IPS DF 19.7 (cell line): Measurements from ENCODE around the gene ZNF534.
A peak's percentile ranks its signal among the peaks of the same experiment; 100 is the strongest.
"Not testable (repeated sequence)": the region's sequence is repeated elsewhere in the genome, so short reads cannot be mapped to it uniquely, and the experiment has no call there.

Source experiments
- DNase-seq: peaks from one replicate; pipeline ENCODE4 v3.0.0-alpha.2; 2013; ENCODE audit warnings: low read depth, low spot score

ZNF534 gene

DNA sequence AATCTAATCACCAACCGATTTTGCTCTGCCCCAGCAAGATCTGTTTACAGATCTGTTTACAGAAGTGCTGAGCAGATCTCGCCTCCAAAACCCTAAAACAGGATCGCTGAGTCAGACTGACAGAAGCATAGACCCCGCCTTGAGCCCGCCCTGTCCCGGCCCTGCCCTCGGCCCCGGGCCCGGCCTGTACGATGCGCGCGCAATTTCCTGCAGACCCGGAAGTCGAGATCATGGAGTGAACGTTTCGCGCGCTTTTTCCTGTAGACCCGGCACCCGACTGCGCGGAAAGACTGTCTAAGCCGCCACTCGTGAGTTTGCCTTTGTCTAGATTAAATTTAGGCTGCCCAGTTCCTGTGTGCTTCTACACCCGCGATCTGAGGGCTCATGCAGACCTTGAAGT, at the start of gene ZNF534:
ZNF534 (plus strand) TSS at position 212 of the 400 bp plus-strand sequence. CDS start 2,327 bp downstream, outside the sequence.
- no peak for DNase-seq

DNA sequence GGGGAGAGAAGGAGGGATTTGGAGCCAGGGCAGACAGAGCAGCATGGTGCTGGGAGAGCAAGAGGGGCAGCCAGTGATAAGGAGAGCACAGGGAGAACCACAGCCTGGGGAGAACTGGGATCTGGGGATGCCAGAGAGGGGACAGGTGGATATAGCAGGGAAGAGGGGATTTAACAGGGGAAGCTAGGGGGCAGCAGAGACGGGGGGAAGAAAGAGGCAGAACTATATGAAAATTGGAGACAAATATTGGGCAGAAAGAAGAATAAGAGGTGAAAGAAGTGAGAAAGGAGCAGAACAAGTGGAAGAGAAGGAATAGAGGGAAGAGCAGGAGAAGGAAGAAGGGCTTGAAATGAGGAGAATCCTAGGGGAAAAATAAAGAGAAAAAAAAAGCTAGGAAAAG, 37.8 kb upstream of the ZNF534 start:
- DNase-seq: no peak

DNA sequence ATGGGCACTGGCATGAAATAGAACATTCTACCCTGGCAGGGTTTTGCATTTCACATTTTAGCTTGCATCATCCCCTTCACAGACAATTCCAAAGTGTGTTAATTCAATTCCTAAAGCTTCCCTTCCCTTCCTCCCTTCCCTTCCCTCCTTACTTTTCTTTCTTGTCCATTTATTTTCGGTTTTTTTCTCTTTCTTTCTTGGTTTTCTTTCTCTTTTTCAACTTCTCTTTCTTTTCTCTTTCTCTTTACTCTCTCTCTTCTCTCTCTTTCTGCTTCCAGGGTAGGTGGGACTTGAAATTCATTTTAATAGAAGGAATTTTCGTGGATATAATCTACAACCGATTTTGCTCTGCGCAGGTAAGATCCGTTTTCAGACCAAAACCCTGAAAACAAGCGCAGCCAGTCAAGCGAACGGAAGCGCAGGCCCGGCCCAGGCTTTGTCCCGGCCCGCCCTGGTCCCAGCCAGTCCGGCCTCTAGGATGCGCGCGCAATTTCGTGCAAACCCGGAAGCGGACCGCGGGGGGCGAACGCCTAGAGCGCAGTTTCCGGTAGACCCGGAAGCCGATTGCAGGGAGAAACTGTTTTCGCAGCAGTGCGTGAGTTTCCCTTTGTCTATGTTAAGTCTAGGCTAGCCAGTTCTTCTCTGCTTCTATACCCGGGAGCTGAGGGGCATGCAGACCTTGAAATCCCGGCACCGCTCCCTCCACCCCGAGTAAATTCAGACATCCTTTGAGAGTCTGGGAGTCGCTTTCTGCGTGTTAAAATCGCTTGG, 31.5 kb upstream of the ZNF534 start, which contains the start of gene ZNF528:
ZNF528 (plus strand) TSS at position 540 of the 771 bp plus-strand sequence. CDS start 4,165 bp downstream, outside the sequence.
- DNase-seq: peak; percentile 48

DNA sequence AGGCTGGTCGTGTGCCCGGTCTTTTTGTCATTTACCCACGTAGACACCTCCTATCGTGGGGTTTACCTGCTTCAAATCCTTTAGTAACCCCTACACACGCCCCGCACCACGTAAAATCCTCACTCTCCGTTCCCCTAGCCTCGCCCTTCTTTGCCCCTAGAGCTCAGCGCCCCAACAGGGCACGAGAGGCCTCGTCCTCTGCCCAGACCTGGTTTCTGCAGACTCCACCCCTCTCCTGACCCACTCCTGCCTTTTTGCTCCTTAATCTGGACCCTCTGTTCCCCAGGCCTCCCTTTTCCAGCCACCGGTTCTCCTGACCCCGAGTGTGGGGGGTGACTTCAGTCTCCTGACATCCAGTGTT, 30.9 kb upstream of the ZNF534 start:
- no peak for DNase-seq

DNA sequence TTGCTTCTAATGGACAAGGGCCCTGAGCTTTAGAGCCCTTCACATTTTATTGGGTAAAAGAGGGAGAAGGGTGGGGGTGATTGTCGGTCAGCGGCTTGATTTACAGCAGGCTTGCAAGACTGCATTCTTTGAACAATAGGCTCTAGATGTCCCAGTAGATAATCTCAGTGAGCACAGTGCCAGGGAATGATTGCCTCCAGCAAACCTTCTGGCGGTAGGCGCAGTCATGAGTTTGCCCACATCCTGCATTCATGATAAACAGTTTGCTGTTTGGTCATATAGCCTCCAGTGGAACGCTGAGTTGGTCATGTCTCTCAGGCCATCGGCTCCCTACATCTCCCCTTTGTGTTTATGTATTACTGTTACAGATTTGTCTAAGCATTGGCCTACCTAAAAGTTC, 18.7 kb upstream of the ZNF534 start:
- no peak for DNase-seq

DNA sequence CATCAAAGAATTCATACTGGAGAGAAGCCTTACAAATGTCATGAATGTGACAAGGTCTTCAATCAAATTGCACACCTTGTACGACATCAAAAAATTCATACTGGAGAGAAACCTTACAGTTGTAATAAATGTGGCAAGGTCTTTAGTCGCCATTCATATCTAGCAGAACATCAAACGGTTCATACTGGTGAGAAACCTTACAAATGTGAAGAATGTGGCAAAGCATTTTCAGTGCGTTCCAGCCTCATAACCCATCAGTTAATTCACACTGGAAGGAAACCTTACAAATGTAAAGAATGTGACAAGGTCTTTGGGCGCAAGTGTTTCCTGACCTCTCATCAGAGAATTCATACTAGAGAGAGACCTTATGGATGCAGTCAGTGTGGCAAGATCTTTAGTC, 13.2 kb upstream of the ZNF534 start:
- DNase-seq: no peak

DNA sequence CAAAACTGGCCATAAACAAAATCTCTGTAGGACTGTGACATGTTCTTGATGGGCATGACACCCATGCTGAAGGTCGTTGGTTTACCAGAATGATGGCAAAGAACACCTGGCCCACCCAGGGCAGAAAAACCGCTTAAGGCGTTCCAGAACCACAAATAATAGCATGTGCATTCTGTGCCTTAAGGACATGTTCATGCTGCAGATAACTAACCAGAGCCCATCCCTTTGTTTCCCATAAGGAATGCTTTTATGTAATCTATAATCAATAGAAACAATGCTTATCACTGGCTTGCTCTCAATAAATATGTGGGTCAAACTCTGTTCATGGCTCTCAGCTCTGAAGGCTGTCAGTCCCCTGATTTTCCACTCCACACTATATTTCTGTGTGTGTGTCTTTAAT, 13.2 kb downstream of the ZNF534 start:
- no peak for DNase-seq

DNA sequence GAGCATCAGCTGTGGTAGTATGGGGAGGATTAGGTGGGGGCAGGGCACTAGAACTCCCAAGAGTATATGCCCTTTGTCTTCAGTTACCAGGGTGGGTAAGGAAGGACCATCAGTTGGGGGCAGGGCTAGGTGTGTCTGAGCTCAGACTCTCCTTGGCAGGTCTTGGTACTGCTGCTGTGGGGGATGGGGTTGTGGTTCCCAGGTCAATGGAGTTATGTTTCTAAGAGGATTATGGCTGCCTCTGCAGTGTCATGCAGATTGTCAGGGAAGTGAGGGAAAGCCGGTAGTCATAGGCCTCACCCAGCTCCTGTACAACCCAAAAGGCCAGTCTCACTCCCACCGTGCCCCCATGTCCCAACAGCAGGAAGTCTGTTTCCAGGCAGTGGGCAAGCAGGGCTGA, 15.6 kb downstream of the ZNF534 start:
- DNase-seq: no peak

DNA sequence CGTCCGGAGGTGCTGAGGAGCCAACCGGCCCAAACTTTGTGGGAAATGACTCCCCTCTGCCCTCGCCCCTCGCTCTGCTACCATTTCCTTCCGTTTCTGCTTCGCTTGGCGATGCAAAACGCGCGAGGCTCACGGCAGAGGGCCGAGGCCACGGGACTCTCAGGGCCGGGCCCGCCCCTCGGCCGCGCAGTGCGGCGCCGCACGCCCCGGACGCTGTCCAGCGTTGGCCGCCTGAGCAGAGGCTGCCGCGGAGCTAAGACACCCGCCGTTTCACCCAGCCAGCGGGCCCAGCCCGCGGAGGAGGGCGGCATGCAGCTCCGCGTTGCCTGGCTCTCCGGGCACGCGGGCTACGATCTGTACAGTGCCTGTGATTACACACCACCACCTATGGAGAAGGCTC, 22.3 kb downstream of the ZNF534 start:
- DNase-seq: no peak

DNA sequence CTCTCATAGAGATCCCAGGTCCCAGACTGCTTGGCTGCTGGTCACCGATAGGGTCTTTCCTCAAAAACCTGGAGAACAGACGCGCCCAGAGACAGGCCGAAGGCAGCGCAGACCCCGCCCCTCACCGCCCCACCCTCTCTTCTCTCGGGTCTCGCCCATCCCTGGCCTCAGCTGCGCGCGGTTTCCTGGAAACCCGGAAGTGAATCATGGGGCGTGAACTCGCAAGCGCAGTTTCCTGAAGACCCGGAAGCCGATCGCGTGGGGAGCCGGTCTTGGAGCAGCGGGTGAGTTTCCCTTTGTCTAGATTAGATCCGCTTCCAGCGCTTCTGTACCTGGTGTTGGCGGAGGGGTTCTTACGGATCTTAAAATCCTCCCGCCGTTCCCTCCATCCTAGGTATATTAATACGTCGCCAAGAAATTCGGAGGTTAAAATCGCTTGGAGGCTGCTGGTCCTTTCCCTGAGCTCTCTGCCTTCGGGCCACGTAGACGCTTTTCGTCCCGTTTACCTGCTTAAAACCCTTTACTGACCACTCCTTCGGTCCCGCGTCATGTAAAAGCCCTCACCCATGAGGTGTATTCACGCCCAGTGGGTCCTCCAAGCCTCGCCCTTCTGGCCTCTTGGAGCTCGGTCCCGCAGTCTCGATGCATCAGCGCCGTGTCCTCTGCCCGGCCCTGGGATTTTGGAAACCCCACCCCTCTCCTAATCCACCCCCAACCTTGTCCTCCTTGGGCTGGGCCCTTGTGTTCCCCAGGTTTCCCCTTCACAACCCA, 24.6 kb downstream of the ZNF534 start, which contains the start of gene ZNF578:
ZNF578 (plus strand) TSS at position 230 of the 771 bp plus-strand sequence. CDS start 48,293 bp downstream, outside the sequence.
- no peak for DNase-seq

DNA sequence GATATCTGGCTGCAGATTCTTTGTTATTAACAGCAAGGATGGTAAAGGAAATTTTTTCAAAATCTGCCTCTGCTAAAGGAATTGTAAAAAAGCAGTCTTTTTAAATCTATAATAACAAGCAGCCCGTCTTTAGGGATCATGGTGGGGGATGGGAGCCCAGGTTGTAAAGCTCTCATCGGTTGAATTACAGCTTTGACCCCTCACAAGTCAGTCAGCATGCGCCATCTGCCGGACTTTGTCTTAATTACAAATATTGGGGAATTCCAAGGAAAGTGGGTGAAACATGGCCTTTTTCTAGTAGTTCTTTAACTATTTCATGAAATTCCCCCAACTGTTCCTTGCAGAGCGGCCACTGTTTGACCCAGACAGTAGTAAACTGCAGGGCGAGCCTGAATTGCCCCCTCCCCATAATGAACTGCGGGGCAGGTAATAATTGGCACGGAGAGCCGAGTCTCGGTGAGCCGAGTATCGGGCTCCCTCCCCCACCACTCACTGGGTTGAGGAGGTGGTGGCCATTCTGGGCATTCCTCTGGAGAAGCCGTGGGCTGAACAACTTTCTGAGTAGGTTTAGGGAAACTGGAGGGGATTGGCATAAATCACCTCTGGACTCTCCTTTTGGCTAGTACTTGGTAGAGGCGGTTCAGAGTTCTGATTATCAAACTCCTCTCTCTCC, 36.0 kb downstream of the ZNF534 start:
- peak; percentile 42 for DNase-seq

DNA sequence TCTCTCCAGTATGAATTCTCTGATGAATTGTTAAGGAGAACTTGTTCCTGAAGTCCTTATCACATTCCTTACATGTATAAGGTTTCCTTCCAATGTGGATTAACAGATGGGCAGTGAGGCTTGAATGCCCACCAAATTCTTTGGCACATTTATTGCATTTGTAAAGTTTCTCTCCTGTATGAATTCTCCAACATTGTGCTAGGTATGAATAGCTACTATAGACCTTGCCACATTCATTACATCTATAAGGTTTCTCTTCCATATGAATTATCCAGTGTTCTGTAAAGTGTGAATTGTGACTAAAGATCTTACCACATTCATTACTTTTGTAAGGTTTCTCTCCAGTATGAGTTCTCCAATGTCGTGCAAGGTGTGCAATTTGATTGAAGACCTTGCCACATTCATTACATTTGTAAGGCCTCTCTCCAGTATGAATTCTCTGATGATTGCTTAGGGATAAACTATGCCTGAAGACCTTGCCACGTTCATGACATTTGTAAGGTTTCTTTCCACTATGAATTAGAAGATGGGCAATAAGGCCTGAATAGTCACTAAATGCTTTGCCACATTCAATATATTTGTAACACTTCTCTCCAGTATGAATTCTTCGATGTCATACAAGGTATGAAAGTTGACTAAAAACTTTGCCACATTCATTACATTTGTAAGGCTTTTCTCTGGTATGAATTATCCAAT, 44.9 kb downstream of the ZNF534 start:
- no peak for DNase-seq

DNA sequence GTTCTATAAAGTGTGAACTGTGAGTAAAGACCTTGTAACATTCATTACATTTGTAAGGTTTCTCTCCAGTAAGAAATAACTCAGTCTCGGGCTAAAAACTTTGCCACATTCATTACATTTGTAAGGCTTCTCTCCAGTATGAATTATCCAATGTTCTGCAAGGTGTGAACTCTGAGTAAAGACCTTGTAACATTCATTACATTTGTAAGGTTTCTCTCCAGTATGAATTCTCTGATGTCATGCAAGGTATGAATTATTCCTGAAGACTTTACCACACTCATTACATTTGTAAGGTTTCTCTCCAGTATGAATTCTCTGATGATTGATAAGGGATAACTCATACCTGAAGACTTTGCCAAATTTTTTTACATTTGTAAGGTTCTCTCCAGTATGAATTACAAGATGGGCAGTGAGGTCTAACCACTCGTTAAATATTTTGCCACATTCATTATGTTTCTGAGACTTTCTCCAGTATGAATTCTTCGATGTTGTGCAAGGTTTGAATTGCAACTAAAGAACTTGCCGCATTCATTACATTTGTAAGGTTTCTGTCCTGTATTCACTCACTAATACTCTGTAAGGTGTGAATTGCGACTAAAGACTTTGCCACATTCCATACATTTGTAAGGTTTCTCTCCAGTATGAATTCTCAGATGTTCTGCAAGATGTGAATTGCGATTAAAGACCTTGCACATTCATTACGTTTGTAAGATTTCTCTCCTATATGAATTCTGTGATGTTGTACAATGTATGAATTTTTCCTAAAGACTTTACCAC, 45.6 kb downstream of the ZNF534 start:
- DNase-seq: no peak

DNA sequence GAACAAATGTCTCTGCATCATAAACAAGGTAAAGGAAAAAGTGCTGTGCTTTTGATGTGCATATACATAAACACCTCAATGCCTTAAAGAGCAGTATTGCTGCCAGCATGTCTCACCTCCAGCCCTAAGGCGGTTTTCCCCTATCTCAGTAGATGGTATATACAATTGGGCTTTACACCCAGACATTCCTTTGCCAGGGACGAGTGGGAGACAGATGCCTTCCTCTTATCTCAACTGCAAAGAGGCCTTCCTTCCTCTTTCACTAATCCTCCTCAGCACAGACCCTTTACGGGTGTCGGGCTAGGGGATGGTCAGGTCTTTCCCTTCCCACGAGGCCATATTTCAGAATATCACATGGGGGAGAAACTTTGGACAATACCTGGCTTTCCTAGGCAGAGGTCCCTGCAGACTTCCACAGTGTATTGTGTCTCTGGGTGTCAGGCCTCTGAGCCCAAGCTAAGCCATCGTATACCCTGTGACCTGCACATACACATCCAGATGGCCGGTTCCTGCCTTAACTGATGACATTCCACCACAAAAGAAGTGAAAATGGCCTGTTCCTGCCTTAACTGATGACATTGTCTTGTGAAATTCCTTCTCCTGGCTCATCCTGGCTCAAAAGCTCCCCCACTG, 55.3 kb downstream of the ZNF534 start:
- not testable (repeated sequence) for DNase-seq

DNA sequence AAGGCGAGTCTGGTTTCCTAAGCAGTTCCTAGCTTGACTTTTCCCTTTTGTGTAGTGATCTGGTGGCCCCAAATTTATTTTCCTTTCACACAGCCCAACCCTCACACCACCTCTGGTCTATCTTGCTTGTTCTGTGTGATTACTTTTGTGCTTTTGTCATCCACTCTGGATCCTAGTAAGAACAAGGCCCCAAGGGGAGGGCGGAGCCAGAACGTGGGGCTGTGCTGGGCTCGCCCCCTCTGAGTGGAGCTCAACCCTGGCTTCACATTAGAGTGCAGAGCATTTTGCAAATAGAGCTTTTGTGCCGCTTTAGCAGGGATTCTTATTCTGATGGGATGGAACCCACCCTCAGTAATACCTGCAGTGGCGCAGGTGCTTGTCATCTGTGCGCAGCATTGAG, 56.1 kb downstream of the ZNF534 start:
- DNase-seq: not testable (repeated sequence)

DNA sequence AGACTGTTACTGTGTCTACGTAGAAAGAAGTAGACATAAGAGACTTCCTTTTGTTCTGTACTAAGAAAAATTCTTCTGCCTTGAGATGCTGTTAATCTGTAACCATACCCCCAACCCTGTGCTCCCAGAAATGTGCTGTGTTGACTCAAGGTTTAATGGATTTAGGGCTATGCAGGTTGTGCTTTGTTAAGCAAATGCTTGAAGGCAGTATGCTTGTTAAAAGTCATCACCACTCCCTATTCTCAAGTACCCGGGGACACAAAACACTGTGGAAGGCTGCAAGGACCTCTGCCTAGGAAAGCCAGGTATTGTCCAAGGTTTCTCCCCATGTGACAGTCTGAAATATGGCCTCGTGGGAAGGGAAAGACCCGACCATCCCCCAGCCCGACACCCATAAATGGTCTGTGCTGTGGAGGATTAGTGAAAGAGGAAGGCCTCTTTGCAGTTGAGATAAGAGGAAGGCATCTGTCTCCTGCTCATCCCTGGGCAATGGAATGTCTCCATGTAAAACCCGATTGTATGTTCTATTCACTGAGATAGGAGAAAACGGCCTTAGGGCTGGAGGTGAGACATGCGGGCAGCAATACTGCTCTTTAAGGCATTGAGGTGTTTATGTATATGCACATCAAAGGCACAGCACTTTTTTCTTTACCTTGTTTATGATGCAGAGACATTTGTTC, 56.8 kb downstream of the ZNF534 start:
- DNase-seq: not testable (repeated sequence)

DNA sequence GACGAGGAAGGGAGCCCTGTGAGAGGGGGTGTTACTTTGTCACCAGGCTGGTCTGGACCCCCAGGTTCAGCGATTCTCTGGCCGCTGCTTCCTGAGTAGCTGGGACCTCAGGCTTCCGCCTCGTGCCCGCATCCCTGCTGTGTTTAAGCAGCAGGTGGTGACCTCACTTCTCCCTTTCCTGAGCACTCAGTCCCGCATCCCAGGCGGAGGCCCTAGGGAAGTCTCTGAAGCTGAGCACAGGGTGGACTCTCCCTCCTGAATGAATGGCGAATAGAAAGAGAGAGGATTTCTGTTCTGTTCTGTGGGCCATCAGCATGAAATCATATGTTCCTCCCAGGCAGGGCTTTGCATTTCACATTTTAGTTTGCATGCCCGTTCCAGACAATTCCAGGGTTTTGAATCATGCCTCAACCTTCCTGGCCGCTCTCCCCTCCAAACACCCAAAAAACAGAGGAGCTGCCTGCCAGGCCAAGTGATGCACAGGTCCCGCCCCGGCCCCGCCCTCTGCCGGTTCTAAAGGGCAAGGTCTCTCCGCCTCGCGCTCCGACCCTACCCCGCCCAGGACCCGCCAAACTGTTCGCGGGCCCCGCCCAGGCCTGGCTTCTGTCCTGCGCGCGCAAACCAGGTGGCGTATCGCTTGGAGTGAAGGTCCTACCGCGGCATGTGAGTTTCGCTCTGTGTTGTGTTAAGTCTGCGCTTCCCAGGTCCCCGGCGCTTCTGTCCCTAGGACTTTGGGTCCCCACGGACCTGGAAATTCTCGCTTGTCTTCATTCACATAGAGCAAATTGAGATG, 63.4 kb downstream of the ZNF534 start:
- peak; percentile 71 for DNase-seq

DNA sequence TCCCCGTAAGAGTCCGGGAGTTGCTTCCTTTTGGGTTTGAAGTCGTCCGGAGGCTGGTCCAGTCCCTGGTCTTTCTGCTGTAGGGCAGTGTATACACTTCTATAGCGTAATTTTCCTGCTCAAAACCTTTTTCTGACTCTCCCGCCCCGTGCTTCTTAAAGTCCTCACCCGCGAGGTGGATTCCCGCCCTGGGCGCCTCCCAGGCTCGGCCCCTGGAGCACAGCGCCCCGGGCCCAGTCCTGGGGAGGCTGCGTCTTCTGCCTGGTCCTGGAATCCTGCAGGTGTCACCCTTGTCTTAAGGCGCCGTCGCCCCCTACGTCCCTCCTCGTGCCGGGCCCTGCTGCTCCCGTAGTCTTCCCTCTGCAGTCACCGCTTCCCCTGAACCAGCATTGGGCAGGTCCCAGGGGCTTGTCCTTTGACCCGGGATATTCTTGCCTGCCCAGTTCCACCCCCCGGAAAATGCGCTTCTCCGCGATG, 64.1 kb downstream of the ZNF534 start:
- DNase-seq: peak; percentile 76

DNA sequence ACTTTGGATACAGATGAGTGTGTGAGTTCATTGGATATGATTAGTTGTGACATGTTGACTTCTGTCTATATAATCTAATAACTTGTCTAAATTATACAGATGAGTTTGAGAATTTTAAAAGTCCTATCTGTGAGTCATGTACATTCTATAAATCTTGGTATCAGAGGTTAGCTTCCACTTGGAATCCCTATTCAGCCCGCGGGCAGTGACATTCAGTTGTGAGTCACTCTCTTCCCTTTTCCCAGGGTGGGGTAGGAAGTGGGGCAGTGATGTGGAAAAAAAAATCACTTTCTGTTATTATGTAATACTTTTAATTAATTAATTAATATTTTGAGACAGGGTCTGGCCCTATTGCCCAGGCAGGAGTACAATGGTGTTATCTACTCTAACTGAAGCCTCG, 65.6 kb downstream of the ZNF534 start:
- no peak for DNase-seq
